BE2C (cell line): ENCODE measurements around the gene CCDC3.
"Not testable (repeated sequence)": the region's sequence is repeated elsewhere in the genome, so short reads cannot be mapped to it uniquely, and the experiment has no call there.

ENCODE experiments used
- DNase-seq: peaks from one replicate; pipeline ENCODE4 v3.0.0-alpha.2; 2020
- H3K27me3 ChIP-seq: fragments of 250-450 bp; sonication (Bioruptor Pico); 2 replicates; pipeline ENCODE4 v1.5.1; 2020; ENCODE audit warnings: mild to moderate bottlenecking
- H3K36me3 ChIP-seq: fragments of 250-450 bp; sonication (Bioruptor Pico); 2 replicates; pipeline ENCODE4 v1.5.1; 2020; ENCODE audit warnings: mild to moderate bottlenecking
- H3K4me1 ChIP-seq: fragments of 250-450 bp; sonication (Bioruptor Pico); 2 replicates; pipeline ENCODE4 v1.5.1; 2020
- H3K4me3 ChIP-seq: 2 replicates; pipeline ENCODE4 v1.5.1; 2011; ENCODE audit warnings: low read depth, low read length
- H3K9me3 ChIP-seq: fragments of 250-450 bp; sonication (Bioruptor Pico); 2 replicates; pipeline ENCODE4 v1.5.1; 2020
- CTCF ChIP-seq: IDR thresholded peaks from 2 replicates; pipeline ENCODE4 v1.5.1; 2012; ENCODE audit warnings: mild to moderate bottlenecking, low read depth, low read length

The CCDC3 gene

GRCh38 chr10:12875100-12875499 is 126.4 kb downstream of the CCDC3 start:
- H3K4me1 ChIP-seq, result no peaks in the 10 kb centered on the region
- no peak overlapping the region for H3K4me3 ChIP-seq
- no peaks in the 10 kb centered on the region for H3K27me3 ChIP-seq
- DNase-seq, result no peak
- no peaks in the 10 kb centered on the region for H3K36me3 ChIP-seq
- H3K9me3 ChIP-seq, result no peaks in the 10 kb centered on the region
- TF ChIP-seq CTCF, result no peak

- Histone ChIP-seq H3K27me3 (no peaks in the 10 kb centered on the region), H3K4me3 (no peak overlapping the region), H3K4me1 (no peaks in the 10 kb centered on the region), H3K36me3 (no peaks in the 10 kb centered on the region), H3K9me3 (no peaks in the 10 kb centered on the region)
- TF ChIP-seq CTCF, result no peak
- DNase-seq, result no peak
Measured at GRCh38 chr10:12874501-12874900, 127.0 kb downstream of the CCDC3 start.

GRCh38 chr10:12873172-12873571 is 128.3 kb downstream of the CCDC3 start:
- H3K27me3 ChIP-seq, result no peaks in the 10 kb centered on the region
- DNase-seq, result no peak
- H3K36me3 ChIP-seq, result no peaks in the 10 kb centered on the region
- no peaks in the 10 kb centered on the region for H3K9me3 ChIP-seq
- no peak overlapping the region for H3K4me3 ChIP-seq
- H3K4me1 ChIP-seq, result no peaks in the 10 kb centered on the region
- TF ChIP-seq CTCF, result no peak

- Histone ChIP-seq H3K4me1 (no peaks in the 10 kb centered on the region), H3K4me3 (no peak overlapping the region), H3K27me3 (no peaks in the 10 kb centered on the region), H3K9me3 (no peaks in the 10 kb centered on the region), H3K36me3 (no peaks in the 10 kb centered on the region)
- TF ChIP-seq CTCF, result no peak
- no peak for DNase-seq
Measured at GRCh38 chr10:12872577-12872976, 128.9 kb downstream of the CCDC3 start.

- Histone ChIP-seq H3K4me1 (no peaks in the 10 kb centered on the region), H3K27me3 (no peaks in the 10 kb centered on the region), H3K9me3 (no peaks in the 10 kb centered on the region), H3K36me3 (no peaks in the 10 kb centered on the region), H3K4me3 (no peak overlapping the region)
- DNase-seq, result no peak
- TF ChIP-seq CTCF, result no peak
Measured at GRCh38 chr10:12869427-12869826, 132.1 kb downstream of the CCDC3 start.

- H3K4me1 ChIP-seq, result no peaks in the 10 kb centered on the region
- H3K27me3 ChIP-seq, result no peaks in the 10 kb centered on the region
- H3K9me3 ChIP-seq, result no peaks in the 10 kb centered on the region
- H3K4me3 ChIP-seq, result no peak overlapping the region
- TF ChIP-seq CTCF, result no peak
- H3K36me3 ChIP-seq, result no peaks in the 10 kb centered on the region
- no peak for DNase-seq
Measured at GRCh38 chr10:12868229-12868628, 133.3 kb downstream of the CCDC3 start.

- not testable (repeated sequence) for H3K4me3 ChIP-seq, H3K9me3 ChIP-seq, H3K4me1 ChIP-seq, DNase-seq, H3K36me3 ChIP-seq, H3K27me3 ChIP-seq
Measured at GRCh38 chr10:12865515-12865914, 136.0 kb downstream of the CCDC3 start.
